HepG2 (cell line): ENCODE data around the gene RNF208. TPM values are rescaled to one million over a fixed set of nuclear protein-coding genes. Genes with fewer than 3 reads are reported as not detected.

Experiments
- DMAP1 ChIP-seq: IDR thresholded peaks from 2 replicates; pipeline ENCODE4 v1.6.1; 2016
- FOXO4 ChIP-seq: sonication (generic); formaldehyde crosslinking; conservative IDR thresholded peaks from 2 replicates; pipeline ENCODE4 v1.8.1; 2023; ENCODE audit warnings: missing genetic modification reagents
- HOXA3 ChIP-seq: sonication (generic); formaldehyde crosslinking; IDR thresholded peaks from 2 replicates; pipeline ENCODE4 v1.5.0; 2020; ENCODE audit warnings: missing genetic modification reagents
- MEIS1 ChIP-seq: sonication (generic); formaldehyde crosslinking; IDR thresholded peaks from 2 replicates; pipeline ENCODE4 v1.9.0; 2021; ENCODE audit warnings: mild to moderate bottlenecking, missing genetic modification reagents, moderate library complexity, borderline replicate concordance
- NCOA5 ChIP-seq: sonication (generic); formaldehyde crosslinking; IDR thresholded peaks from 2 replicates; pipeline ENCODE4 v1.4.0; 2020; ENCODE audit warnings: missing genetic modification reagents
- NFE2L1 ChIP-seq: sonication (generic); formaldehyde crosslinking; IDR thresholded peaks from 2 replicates; pipeline ENCODE4 v1.4.0; 2020; ENCODE audit warnings: missing genetic modification reagents, mild to moderate bottlenecking, borderline replicate concordance
- RAD21 ChIP-seq: fragments of 450-650 bp; formaldehyde crosslinking; IDR thresholded peaks from 2 replicates; pipeline ENCODE4 v1.5.0; 2020; ENCODE audit warnings: mild to moderate bottlenecking
- TAF1 ChIP-seq: sonication (generic); formaldehyde crosslinking; IDR thresholded peaks from 2 replicates; pipeline ENCODE4 v1.4.0; 2020; ENCODE audit warnings: missing genetic modification reagents
- TFDP2 ChIP-seq: sonication (generic); formaldehyde crosslinking; IDR thresholded peaks from 2 replicates; pipeline ENCODE4 v1.4.0; 2020; ENCODE audit warnings: missing genetic modification reagents
- WIZ ChIP-seq: sonication (generic); formaldehyde crosslinking; IDR thresholded peaks from 2 replicates; pipeline ENCODE4 v1.5.1; 2020; ENCODE audit warnings: mild to moderate bottlenecking, missing genetic modification reagents
- ZBTB2 ChIP-seq: sonication (generic); formaldehyde crosslinking; IDR thresholded peaks from 2 replicates; pipeline ENCODE4 v1.8.0; 2022; ENCODE audit warnings: low read depth, missing genetic modification reagents
- ZBTB38 ChIP-seq: sonication (generic); formaldehyde crosslinking; IDR thresholded peaks from 2 replicates; pipeline ENCODE4 v1.5.1; 2020; ENCODE audit warnings: mild to moderate bottlenecking, missing genetic modification reagents
- ZBTB44 ChIP-seq: sonication (generic); formaldehyde crosslinking; IDR thresholded peaks from 2 replicates; pipeline ENCODE4 v1.4.0; 2020; ENCODE audit warnings: missing genetic modification reagents
- ZFX ChIP-seq: sonication (generic); formaldehyde crosslinking; IDR thresholded peaks from 2 replicates; pipeline ENCODE4 v1.4.0; 2020; ENCODE audit warnings: mild to moderate bottlenecking, low read depth, missing genetic modification reagents, moderate library complexity
- ZHX1 ChIP-seq: sonication (generic); formaldehyde crosslinking; IDR thresholded peaks from 2 replicates; pipeline ENCODE4 v1.8.1; 2022; ENCODE audit warnings: low read depth, mild to moderate bottlenecking, missing genetic modification reagents
- ZNF362 ChIP-seq: sonication (generic); formaldehyde crosslinking; IDR thresholded peaks from 2 replicates; pipeline ENCODE4 v1.4.0; 2020; ENCODE audit warnings: missing genetic modification reagents, mild to moderate bottlenecking, borderline replicate concordance
- ZNF414 ChIP-seq: sonication (generic); formaldehyde crosslinking; IDR thresholded peaks from 2 replicates; pipeline ENCODE4 v1.5.0; 2020; ENCODE audit warnings: missing genetic modification reagents
- ZNF709 ChIP-seq: sonication (generic); formaldehyde crosslinking; IDR thresholded peaks from 2 replicates; pipeline ENCODE4 v1.5.0; 2020; ENCODE audit warnings: mild to moderate bottlenecking, missing genetic modification reagents
- ZNF747 ChIP-seq: sonication (generic); formaldehyde crosslinking; IDR thresholded peaks from 2 replicates; pipeline ENCODE4 v1.8.1; 2023; ENCODE audit warnings: missing genetic modification reagents, mild to moderate bottlenecking, borderline replicate concordance
- polyA plus RNA-seq, 8 experiments: library from polyadenylated mRNA; depleted of rRNA in 3 of 8; stranded (reverse) in 7 of 8; unstranded in 1 of 8; fragments of >200 nt; fragmentation: Illumina TruSeq in 4 of 8; extraction: Trizol in 4 of 8; gene quantifications; 2 replicates each; pipeline versions ENCODE4 v1.2.1 to v1.2.3, GENCODE V29; 2011 to 2016; ENCODE audit warnings: low read depth in 4 of 8, missing spikeins in 1 of 8, mixed read lengths in 1 of 8; ENCODE audit not compliant: insufficient read depth in 1 of 8
- total RNA-seq, 5 experiments: library from RNA; depleted of rRNA; stranded (reverse); fragments of >200 nt; fragmentation: Illumina TruSeq; extraction: Trizol; gene quantifications; 2 replicates each; pipeline ENCODE4 v1.2.3, GENCODE V29; 2016; ENCODE audit warnings: low read depth in 1 of 5

Gene RNF208
- total and polyA plus RNA-seq, 2 of the 13 experiments (the other 11 are each of a cell fraction or from before 2014, with no cell fraction given), result 1.6 to 2.1 TPM

GRCh38 chr9:137201205-137201868 is 20.7 kb downstream of the RNF208 start (continued):
- TF ChIP-seq ZHX1 (CRISPR knock-in tag), result no peak
- no peak for TF ChIP-seq ZBTB2 (CRISPR knock-in tag)
- TF ChIP-seq MEIS1 (CRISPR knock-in tag), result no peak
- TF ChIP-seq HOXA3 (CRISPR knock-in tag), result no peak
- TF ChIP-seq FOXO4 (CRISPR knock-in tag), result no peak
- TF ChIP-seq DMAP1, result peak; percentile 0; the same call in 1 of the 2 replicates
- no peak for TF ChIP-seq ZBTB44 (CRISPR knock-in tag)
- TF ChIP-seq ZNF362 (CRISPR knock-in tag), result no peak; the same call in 1 of the 2 replicates
- TF ChIP-seq ZNF414 (CRISPR knock-in tag), result peak; percentile 12; the same call in 1 of the 2 replicates
- TF ChIP-seq ZBTB38 (CRISPR knock-in tag), result no peak; the same call in 1 of the 2 replicates
- TF ChIP-seq WIZ (CRISPR knock-in tag), result no peak
- no peak for TF ChIP-seq ZFX (CRISPR knock-in tag)
- TF ChIP-seq NFE2L1 (CRISPR knock-in tag), result no peak
- TF ChIP-seq ZNF747 (CRISPR knock-in tag), result peak; percentile 84
- no peak for TF ChIP-seq ZNF709
- TF ChIP-seq TAF1 (CRISPR knock-in tag), result no peak
- peak; percentile 49; the same call in 1 of the 2 replicates for TF ChIP-seq RAD21
- no peak for TF ChIP-seq NCOA5 (CRISPR knock-in tag)
- TF ChIP-seq TFDP2 (CRISPR knock-in tag), result no peak
